ENCODE results near the gene AKR7A3. TPM values are rescaled to one million over a fixed set of nuclear protein-coding genes. Genes with fewer than 3 reads are reported as not detected.

AKR7A3 gene
- total and polyA plus RNA-seq, 9 of the 15 experiments (the other 6 are each of a cell fraction or from before 2014, with no cell fraction given) = 0.04 to 1.5 (median 0.44) TPM; not detected in 1

GRCh38 chr1:19255288-19255687 is 33.3 kb downstream of the AKR7A3 start (continued):
- no peak for TF ChIP-seq ZNF318 (IDR thresholded peaks at IDR 0.05; ENCODE audit: borderline replicate concordance in 1 of 2, low read depth in 1 of 2)
- TF ChIP-seq HMGXB4 (CRISPR knock-in tag; IDR thresholded peaks at IDR 0.05) = no peak
- no peak for TF ChIP-seq TBL1XR1 (IDR thresholded peaks at IDR 0.05; ENCODE audit: low read length in 2 of 2)
- peak; percentile 14; the same call in 1 of the 2 replicates for TF ChIP-seq RBFOX2 (IDR thresholded peaks at IDR 0.05; ENCODE audit: low read depth, low read length)
- no peak for TF ChIP-seq HEY1 (CRISPR knock-in tag; IDR thresholded peaks at IDR 0.05; ENCODE audit: borderline replicate concordance)
- TF ChIP-seq BRF1 (IDR thresholded peaks at IDR 0.05; ENCODE audit: borderline replicate concordance, extremely low read depth, insufficient read length) = no peak
- no peak for TF ChIP-seq EWSR1 (IDR thresholded peaks at IDR 0.05; ENCODE audit: borderline replicate concordance, low read depth, partially characterized antibody)

Measured in K562 (cell line).